ENCODE measurements around the gene PTGDS. TPM values are rescaled to one million over a fixed set of nuclear protein-coding genes. Genes with fewer than 3 reads are reported as not detected.
A peak's percentile ranks its signal among the peaks of the same experiment; 100 is the strongest.

Gene PTGDS
- total and polyA plus RNA-seq, 10 of the 15 experiments (the other 5 are each of a cell fraction or from before 2014, with no cell fraction given): not detected

DNA sequence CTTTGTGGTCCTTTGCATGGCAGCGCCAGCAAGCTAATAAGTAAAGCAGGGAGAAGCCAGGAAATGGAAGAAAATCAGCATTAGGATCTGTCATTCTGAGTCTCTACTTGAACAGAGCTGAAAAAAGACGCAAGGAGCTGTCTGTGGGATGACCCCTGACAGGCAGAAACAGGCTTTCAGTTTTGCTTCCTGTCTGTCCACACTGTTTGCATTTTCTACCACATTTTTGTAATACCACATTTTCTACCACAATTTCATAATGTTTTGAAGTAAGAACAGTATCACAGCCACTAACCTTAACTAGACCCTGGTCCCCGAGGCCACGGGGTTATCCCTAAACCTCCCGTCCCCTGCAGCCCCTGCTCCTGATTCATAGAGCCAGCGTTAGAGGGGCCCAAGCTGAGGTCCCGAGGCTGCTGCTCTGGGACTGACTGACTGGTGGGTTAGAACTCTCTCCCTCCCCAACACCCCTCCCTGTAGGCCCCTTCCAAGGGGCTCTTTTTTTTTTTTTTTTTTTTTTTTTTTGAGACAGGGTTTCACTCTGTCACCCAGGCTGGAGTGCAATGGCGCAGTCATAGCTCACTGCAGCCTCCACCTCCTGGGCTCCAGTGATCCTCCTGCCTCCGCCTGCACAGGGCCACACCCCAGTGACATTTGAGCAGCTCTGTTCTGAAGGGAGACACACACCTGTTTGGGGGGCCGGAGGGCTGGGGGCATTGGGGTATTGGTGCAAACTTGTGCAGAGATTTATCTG is 23.1 kb downstream of the PTGDS start (continued):
- TF ChIP-seq PBX3 (IDR thresholded peaks at IDR 0.05; ENCODE audit: insufficient replicate concordance, low read depth, low read length) (peak; percentile 67), RUNX3 (IDR thresholded peaks at IDR 0.05; ENCODE audit: low read length) (peak; percentile 96), YY1 (IDR thresholded peaks at IDR 0.05; ENCODE audit: low read depth, low read length) (0 out of 2 replicates have a peak, but pooled peaks have one; percentile 9), NBN (IDR thresholded peaks at IDR 0.05) (peak; percentile 69; the same call in 1 of the 2 replicates), FOXK2 (IDR thresholded peaks at IDR 0.05) (no peak), SMAD5 (IDR thresholded peaks at IDR 0.05; ENCODE audit: low read depth) (no peak), KAT2A (conservative IDR thresholded peaks at IDR 0.05; ENCODE audit: control insufficient read depth, low read depth, low read length) (no peak), ZNF274 (IDR thresholded peaks at IDR 0.05; ENCODE audit: insufficient read depth, insufficient read length) (no peak), LARP7 (IDR thresholded peaks at IDR 0.05) (no peak), RAD21 (IDR thresholded peaks at IDR 0.05; ENCODE audit: insufficient read depth, low read depth, low read length) (no peak), STAT1 (conservative IDR thresholded peaks at IDR 0.05) (no peak), MTA3 (IDR thresholded peaks at IDR 0.05; ENCODE audit: borderline replicate concordance, low read length) (peak; percentile 69; the same call in 1 of the 2 replicates), NFIC (IDR thresholded peaks at IDR 0.05; ENCODE audit: low read depth, low read length) (peak; percentile 75; the same call in 1 of the 2 replicates), MAX (IDR thresholded peaks at IDR 0.05; ENCODE audit: low read depth, low read length) (no peak), CBFB (IDR thresholded peaks at IDR 0.05; ENCODE audit: low read depth) (peak; percentile 84), JUNB (IDR thresholded peaks at IDR 0.05) (peak; percentile 15; the same call in 1 of the 2 replicates), BACH1 (IDR thresholded peaks at IDR 0.05; ENCODE audit: borderline replicate concordance) (peak; percentile 23; the same call in 1 of the 2 replicates), PKNOX1 (IDR thresholded peaks at IDR 0.05) (peak; percentile 91)
- TF ChIP-seq, protein P1, sequence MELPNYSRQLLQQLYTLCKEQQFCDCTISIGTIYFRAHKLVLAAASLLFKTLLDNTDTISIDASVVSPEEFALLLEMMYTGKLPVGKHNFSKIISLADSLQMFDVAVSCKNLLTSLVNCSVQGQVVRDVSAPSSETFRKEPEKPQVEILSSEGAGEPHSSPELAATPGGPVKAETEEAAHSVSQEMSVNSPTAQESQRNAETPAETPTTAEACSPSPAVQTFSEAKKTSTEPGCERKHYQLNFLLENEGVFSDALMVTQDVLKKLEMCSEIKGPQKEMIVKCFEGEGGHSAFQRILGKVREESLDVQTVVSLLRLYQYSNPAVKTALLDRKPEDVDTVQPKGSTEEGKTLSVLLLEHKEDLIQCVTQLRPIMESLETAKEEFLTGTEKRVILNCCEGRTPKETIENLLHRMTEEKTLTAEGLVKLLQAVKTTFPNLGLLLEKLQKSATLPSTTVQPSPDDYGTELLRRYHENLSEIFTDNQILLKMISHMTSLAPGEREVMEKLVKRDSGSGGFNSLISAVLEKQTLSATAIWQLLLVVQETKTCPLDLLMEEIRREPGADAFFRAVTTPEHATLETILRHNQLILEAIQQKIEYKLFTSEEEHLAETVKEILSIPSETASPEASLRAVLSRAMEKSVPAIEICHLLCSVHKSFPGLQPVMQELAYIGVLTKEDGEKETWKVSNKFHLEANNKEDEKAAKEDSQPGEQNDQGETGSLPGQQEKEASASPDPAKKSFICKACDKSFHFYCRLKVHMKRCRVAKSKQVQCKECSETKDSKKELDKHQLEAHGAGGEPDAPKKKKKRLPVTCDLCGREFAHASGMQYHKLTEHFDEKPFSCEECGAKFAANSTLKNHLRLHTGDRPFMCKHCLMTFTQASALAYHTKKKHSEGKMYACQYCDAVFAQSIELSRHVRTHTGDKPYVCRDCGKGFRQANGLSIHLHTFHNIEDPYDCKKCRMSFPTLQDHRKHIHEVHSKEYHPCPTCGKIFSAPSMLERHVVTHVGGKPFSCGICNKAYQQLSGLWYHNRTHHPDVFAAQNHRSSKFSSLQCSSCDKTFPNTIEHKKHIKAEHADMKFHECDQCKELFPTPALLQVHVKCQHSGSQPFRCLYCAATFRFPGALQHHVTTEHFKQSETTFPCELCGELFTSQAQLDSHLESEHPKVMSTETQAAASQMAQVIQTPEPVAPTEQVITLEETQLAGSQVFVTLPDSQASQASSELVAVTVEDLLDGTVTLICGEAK (IDR thresholded peaks at IDR 0.05; ENCODE audit: borderline replicate concordance): no peak
- TF ChIP-seq, protein P2, sequence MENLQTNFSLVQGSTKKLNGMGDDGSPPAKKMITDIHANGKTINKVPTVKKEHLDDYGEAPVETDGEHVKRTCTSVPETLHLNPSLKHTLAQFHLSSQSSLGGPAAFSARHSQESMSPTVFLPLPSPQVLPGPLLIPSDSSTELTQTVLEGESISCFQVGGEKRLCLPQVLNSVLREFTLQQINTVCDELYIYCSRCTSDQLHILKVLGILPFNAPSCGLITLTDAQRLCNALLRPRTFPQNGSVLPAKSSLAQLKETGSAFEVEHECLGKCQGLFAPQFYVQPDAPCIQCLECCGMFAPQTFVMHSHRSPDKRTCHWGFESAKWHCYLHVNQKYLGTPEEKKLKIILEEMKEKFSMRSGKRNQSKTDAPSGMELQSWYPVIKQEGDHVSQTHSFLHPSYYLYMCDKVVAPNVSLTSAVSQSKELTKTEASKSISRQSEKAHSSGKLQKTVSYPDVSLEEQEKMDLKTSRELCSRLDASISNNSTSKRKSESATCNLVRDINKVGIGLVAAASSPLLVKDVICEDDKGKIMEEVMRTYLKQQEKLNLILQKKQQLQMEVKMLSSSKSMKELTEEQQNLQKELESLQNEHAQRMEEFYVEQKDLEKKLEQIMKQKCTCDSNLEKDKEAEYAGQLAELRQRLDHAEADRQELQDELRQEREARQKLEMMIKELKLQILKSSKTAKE (IDR thresholded peaks at IDR 0.05; ENCODE audit: low read depth, poor library complexity, severe bottlenecking): peak; percentile 99
- TF ChIP-seq, protein P3, sequence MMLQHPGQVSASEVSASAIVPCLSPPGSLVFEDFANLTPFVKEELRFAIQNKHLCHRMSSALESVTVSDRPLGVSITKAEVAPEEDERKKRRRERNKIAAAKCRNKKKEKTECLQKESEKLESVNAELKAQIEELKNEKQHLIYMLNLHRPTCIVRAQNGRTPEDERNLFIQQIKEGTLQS (IDR thresholded peaks at IDR 0.05; ENCODE audit: borderline replicate concordance, extremely low read depth, low read depth, low read length): no peak
